WTC11 (cell line): ENCODE data around the gene GH1.

Source experiments
- ATF1 ChIP-seq: sonication (generic); formaldehyde crosslinking; IDR thresholded peaks from 2 replicates; pipeline ENCODE4 v1.8.1; 2023; ENCODE audit warnings: mild to moderate bottlenecking, moderate library complexity, missing genetic modification reagents
- CREB1 ChIP-seq: sonication (generic); formaldehyde crosslinking; IDR thresholded peaks from 2 replicates; pipeline ENCODE4 v1.8.0; 2023; ENCODE audit warnings: mild to moderate bottlenecking, missing genetic modification reagents
- IRF2 ChIP-seq: sonication (generic); formaldehyde crosslinking; IDR thresholded peaks from 2 replicates; pipeline ENCODE4 v1.8.0; 2022; ENCODE audit warnings: low read depth, missing genetic modification reagents, borderline replicate concordance
- JUN ChIP-seq: sonication (generic); formaldehyde crosslinking; IDR thresholded peaks from 2 replicates; pipeline ENCODE4 v1.8.0; 2023; ENCODE audit warnings: mild to moderate bottlenecking, missing genetic modification reagents
- MAX ChIP-seq: sonication (generic); formaldehyde crosslinking; IDR thresholded peaks from 2 replicates; pipeline ENCODE4 v1.8.0; 2022; ENCODE audit warnings: mild to moderate bottlenecking, missing genetic modification reagents
- NFYB ChIP-seq: sonication (generic); formaldehyde crosslinking; conservative IDR thresholded peaks from 2 replicates; pipeline ENCODE4 v1.8.0; 2022; ENCODE audit warnings: low read depth, missing genetic modification reagents
- PREB ChIP-seq: sonication (generic); formaldehyde crosslinking; IDR thresholded peaks from 2 replicates; pipeline ENCODE4 v1.8.1; 2022; ENCODE audit warnings: mild to moderate bottlenecking, missing genetic modification reagents, moderate library complexity, borderline replicate concordance
- PRRX2 ChIP-seq: fragments of 250-450 bp; sonication (Bioruptor Pico); IDR thresholded peaks from 2 replicates; pipeline ENCODE4 v1.8.0; 2021; ENCODE audit warnings: mild to moderate bottlenecking
- SP1 ChIP-seq: sonication (generic); formaldehyde crosslinking; conservative IDR thresholded peaks from 2 replicates; pipeline ENCODE4 v1.8.1; 2022; ENCODE audit warnings: missing genetic modification reagents
- ZNF232 ChIP-seq: sonication (generic); formaldehyde crosslinking; IDR thresholded peaks from 2 replicates; pipeline ENCODE4 v1.8.0; 2022; ENCODE audit warnings: mild to moderate bottlenecking, missing genetic modification reagents
- TF ChIP-seq, protein P1 (sequence below): fragments of 200-600 bp; IDR thresholded peaks from 2 replicates; pipeline ENCODE4 v1.8.0; 2022; ENCODE audit warnings: antibody characterized with exemption
- TF ChIP-seq, protein P2 (sequence below): fragments of 250-450 bp; sonication (Bioruptor Pico); IDR thresholded peaks from 2 replicates; pipeline ENCODE4 v1.9.0; 2021; ENCODE audit warnings: mild to moderate bottlenecking
- TF ChIP-seq, protein P3 (sequence below): sonication (generic); formaldehyde crosslinking; IDR thresholded peaks from 2 replicates; pipeline ENCODE4 v1.8.1; 2023; ENCODE audit warnings: mild to moderate bottlenecking, missing genetic modification reagents
- TF ChIP-seq, protein P4 (sequence below): sonication (generic); formaldehyde crosslinking; IDR thresholded peaks from 2 replicates; pipeline ENCODE4 v1.8.1; 2022; ENCODE audit warnings: missing genetic modification reagents, borderline replicate concordance

GRCh38 chr17:63932721-63933120, 14.1 kb upstream of the GH1 start:
- TF ChIP-seq, protein P1, sequence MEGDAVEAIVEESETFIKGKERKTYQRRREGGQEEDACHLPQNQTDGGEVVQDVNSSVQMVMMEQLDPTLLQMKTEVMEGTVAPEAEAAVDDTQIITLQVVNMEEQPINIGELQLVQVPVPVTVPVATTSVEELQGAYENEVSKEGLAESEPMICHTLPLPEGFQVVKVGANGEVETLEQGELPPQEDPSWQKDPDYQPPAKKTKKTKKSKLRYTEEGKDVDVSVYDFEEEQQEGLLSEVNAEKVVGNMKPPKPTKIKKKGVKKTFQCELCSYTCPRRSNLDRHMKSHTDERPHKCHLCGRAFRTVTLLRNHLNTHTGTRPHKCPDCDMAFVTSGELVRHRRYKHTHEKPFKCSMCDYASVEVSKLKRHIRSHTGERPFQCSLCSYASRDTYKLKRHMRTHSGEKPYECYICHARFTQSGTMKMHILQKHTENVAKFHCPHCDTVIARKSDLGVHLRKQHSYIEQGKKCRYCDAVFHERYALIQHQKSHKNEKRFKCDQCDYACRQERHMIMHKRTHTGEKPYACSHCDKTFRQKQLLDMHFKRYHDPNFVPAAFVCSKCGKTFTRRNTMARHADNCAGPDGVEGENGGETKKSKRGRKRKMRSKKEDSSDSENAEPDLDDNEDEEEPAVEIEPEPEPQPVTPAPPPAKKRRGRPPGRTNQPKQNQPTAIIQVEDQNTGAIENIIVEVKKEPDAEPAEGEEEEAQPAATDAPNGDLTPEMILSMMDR, result no peak
- TF ChIP-seq IRF2 (CRISPR knock-in tag), result no peak
- no peak for TF ChIP-seq NFYB
- TF ChIP-seq, protein P2, sequence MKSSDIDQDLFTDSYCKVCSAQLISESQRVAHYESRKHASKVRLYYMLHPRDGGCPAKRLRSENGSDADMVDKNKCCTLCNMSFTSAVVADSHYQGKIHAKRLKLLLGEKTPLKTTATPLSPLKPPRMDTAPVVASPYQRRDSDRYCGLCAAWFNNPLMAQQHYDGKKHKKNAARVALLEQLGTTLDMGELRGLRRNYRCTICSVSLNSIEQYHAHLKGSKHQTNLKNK (CRISPR knock-in tag), result no peak
- no peak for TF ChIP-seq PREB
- TF ChIP-seq, protein P3, sequence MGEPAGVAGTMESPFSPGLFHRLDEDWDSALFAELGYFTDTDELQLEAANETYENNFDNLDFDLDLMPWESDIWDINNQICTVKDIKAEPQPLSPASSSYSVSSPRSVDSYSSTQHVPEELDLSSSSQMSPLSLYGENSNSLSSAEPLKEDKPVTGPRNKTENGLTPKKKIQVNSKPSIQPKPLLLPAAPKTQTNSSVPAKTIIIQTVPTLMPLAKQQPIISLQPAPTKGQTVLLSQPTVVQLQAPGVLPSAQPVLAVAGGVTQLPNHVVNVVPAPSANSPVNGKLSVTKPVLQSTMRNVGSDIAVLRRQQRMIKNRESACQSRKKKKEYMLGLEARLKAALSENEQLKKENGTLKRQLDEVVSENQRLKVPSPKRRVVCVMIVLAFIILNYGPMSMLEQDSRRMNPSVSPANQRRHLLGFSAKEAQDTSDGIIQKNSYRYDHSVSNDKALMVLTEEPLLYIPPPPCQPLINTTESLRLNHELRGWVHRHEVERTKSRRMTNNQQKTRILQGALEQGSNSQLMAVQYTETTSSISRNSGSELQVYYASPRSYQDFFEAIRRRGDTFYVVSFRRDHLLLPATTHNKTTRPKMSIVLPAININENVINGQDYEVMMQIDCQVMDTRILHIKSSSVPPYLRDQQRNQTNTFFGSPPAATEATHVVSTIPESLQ (CRISPR knock-in tag), result no peak
- no peak for TF ChIP-seq PRRX2 (CRISPR knock-in tag)
- TF ChIP-seq JUN (CRISPR knock-in tag), result no peak
- TF ChIP-seq, protein P4, sequence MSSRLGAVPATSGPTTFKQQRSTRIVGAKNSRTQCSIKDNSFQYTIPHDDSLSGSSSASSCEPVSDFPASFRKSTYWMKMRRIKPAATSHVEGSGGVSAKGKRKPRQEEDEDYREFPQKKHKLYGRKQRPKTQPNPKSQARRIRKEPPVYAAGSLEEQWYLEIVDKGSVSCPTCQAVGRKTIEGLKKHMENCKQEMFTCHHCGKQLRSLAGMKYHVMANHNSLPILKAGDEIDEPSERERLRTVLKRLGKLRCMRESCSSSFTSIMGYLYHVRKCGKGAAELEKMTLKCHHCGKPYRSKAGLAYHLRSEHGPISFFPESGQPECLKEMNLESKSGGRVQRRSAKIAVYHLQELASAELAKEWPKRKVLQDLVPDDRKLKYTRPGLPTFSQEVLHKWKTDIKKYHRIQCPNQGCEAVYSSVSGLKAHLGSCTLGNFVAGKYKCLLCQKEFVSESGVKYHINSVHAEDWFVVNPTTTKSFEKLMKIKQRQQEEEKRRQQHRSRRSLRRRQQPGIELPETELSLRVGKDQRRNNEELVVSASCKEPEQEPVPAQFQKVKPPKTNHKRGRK (CRISPR knock-in tag), result no peak
- no peak for TF ChIP-seq ZNF232
- TF ChIP-seq SP1, result no peak
- TF ChIP-seq CREB1 (CRISPR knock-in tag), result no peak
- TF ChIP-seq MAX (CRISPR knock-in tag), result no peak
- no peak for TF ChIP-seq ATF1 (CRISPR knock-in tag)
